NCI-H2081 treated with DMSO at 0.1 percent for 48 hours (cell line): ENCODE results near the gene FREM2.

Experiments used
- DNase-seq: peaks from one replicate; lab custom pipeline; 2025; lab: John Stamatoyannopoulos, UW

FREM2 gene

GRCh38 chr13:38898481-38898880 lies 211.6 kb downstream of the FREM2 start:
- no peak for DNase-seq

DNA sequence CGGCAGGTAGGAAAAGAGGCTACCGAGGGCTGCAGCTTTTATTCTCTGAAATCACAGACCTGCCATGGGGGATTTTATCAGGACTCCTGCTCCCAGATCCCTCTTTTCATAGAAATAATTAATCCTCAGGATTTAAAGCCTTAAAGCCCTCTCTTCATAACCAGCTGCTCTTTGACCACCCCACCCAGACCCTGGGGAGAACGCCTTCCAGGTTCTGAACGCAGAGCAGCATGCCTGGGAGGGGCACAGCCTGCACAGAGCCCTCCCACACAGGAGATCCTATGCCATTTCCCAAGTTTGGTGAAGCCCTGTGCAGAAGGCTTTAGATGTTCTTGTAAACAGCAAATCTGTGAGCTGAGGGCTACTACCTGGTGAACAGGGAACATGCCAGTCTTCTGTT lies 212.7 kb downstream of the FREM2 start:
- no peak for DNase-seq

DNA sequence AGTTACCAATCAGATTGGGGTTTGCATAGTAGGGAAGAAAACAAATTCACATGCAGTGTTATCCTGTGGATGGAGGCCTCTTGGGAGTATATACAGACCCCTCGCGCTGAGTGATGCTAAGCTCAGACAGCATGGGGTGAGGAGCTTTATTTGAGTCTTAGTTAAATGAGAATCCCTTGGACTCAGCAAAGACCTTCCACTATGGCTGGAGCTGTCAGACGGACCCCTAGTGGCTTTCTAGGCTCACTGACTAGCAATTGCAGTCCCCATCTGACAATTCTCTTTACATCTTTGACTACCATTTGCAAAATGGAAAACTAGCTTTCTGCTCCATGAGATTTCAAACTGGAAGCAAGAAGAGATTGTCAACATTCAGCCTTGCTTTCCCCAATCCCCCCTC lies 213.3 kb downstream of the FREM2 start:
- DNase-seq, result no peak

DNA sequence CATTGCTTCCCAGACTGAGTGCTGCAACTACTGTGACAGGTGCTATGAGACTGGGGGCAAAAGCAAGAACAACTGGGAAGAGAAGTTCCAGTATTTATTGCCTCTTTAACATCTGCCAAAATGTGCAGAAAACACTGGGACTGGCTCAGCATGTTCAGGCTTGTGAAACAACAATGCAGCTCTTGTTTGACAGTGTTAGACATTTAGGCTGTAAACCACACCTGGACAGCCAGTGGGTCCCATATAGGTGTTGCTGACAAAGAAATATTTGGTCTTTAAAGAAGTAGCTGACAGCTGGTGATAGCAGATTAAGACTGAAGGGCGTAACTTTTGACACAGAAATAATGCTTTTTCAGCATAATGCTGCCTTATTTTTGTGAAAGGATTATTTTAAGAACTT lies 215.7 kb downstream of the FREM2 start:
- no peak for DNase-seq

DNA sequence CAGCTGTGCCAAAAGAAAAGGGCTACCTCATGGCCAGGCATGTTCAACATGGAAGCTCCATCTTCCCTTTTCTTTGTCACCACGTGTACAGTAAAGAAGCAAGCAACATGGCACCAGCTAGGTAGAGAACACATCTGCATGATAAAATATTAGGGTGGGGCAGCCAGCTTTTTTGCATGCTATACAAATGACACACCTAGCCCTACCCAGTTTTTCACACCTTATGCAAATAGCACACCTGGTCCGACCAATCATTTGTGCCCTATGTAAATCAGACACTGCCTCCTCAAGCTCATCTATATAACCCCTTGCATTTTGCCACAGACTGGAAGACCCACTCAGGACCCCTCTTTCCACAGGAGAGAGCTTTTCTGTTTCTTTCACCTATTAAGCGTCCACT lies 218.2 kb downstream of the FREM2 start:
- no peak for DNase-seq

- no peak for DNase-seq
Measured at GRCh38 chr13:38905861-38906260, 219.0 kb downstream of the FREM2 start.

DNA sequence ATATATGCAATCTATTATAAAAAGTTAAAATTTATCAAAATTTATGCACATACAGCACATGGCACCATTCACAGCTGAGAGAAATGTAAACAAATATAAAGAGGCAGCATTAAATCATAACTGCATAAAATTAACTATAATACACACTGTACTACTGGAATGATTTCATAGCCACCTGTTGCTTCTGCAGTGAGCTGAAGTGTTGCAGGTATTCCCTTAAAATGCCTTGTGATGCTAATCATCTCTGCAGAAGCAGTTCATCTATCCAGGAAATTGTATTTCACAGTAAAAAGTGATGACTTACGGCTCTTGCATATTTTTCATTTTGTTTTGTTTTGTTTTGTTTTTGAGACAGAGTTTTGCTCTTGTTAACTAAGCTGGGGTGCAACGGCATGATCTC lies 221.7 kb downstream of the FREM2 start:
- no peak for DNase-seq

GRCh38 chr13:38914070-38914469 lies 227.2 kb downstream of the FREM2 start:
- no peak for DNase-seq

GRCh38 chr13:38921081-38921480 lies 234.2 kb downstream of the FREM2 start:
- no peak for DNase-seq

DNA sequence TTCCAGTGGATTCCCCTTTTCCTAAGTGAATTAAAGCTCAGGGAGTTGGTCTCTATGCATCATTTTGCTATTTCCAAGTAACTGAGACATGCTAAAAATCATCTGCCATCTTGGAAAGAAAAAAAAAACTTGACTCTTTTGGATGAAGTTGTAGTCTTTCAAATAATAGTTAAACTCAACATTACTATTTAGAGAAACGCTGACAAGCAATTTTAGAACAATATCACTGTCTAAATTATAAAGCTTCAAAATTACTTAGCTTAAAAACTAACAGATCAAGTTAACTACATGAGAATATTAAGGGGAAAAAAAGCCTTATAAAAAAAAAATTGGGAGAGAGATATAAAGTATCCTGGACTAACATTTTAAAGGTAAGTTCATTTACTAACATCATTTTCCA lies 235.3 kb downstream of the FREM2 start:
- DNase-seq, result no peak

DNA sequence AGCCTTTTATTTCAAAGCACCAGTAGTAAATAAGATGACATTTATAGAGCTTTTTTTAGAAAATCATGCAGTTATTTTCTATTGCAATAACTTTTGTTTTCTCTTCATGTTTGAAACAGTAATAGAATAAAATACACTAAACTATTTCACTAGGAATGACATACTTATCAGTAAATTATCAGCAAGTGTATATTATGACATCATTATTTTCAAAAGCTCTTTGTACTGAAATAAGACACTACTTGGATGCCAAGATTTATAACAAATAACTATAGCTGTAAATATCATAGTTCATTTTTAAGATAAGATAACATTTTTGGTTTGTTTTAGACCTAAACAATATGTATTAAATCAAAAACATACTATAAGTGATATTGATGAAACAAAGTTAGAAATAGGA lies 246.9 kb downstream of the FREM2 start:
- DNase-seq, result no peak
